Endothelial cell (in vitro differentiated cells): ENCODE results near the gene XYLT1. TPM values are rescaled to one million over a fixed set of nuclear protein-coding genes. Genes with fewer than 3 reads are reported as not detected.

Experiments used
- DNase-seq: peaks from one replicate; pipeline ENCODE4 v3.0.0; 2021; ENCODE audit warnings: low spot score
- H3K27ac Mint-ChIP-seq: one replicate; pipeline ENCODE4 v1.8.0; 2021; ENCODE audit warnings: mixed read lengths, inconsistent platforms; ENCODE audit not compliant: unreplicated experiment
- H3K27me3 Mint-ChIP-seq: one replicate; pipeline ENCODE4 v1.8.0; 2021; ENCODE audit warnings: mild to moderate bottlenecking, moderate library complexity, mixed read lengths, inconsistent platforms; ENCODE audit not compliant: unreplicated experiment
- H3K36me3 Mint-ChIP-seq: one replicate; pipeline ENCODE4 v1.8.0; 2021; ENCODE audit warnings: mild to moderate bottlenecking, low read depth, mixed read lengths, inconsistent platforms; ENCODE audit not compliant: unreplicated experiment
- H3K4me1 Mint-ChIP-seq: one replicate; pipeline ENCODE4 v1.8.0; 2021; ENCODE audit warnings: mild to moderate bottlenecking, mixed read lengths, inconsistent platforms; ENCODE audit not compliant: unreplicated experiment
- H3K4me3 Mint-ChIP-seq: one replicate; pipeline ENCODE4 v1.8.0; 2021; ENCODE audit warnings: mild to moderate bottlenecking, mixed read lengths, inconsistent platforms; ENCODE audit not compliant: unreplicated experiment
- H3K9me3 Mint-ChIP-seq: one replicate; pipeline ENCODE4 v1.8.0; 2021; ENCODE audit warnings: mixed read lengths, inconsistent platforms; ENCODE audit not compliant: unreplicated experiment
- CTCF ChIP-seq: fragments of 200-600 bp; sonication (generic); IDR thresholded peaks from one replicate; pipeline ENCODE4 v1.5.0; 2021; ENCODE audit warnings: antibody characterized with exemption; ENCODE audit not compliant: unreplicated experiment
- total RNA-seq: library from RNA; stranded (reverse); fragmentation: NEBNext Ultra II Directional; extraction: Animal tissue kit (Norgen Biotek cat#: 25700); gene quantifications from one replicate; pipeline ENCODE4 v1.2.1, GENCODE V29; 2021; ENCODE audit not compliant: unreplicated experiment

The XYLT1 gene
- total RNA-seq, 1 donor from 2014 or later, result 11.1 TPM

GRCh38 chr16:17343728-17344127 lies 127.0 kb downstream of the XYLT1 start:
- Mint-ChIP-seq H3K9me3 (no peaks in the 10 kb centered on the region), H3K4me1 (peaks cover 7% of the 10 kb centered on the region), H3K27ac (no peak overlapping the region), H3K27me3 (peaks cover 5% of the 10 kb centered on the region), H3K4me3 (peak overlapping the region; percentile 27), H3K36me3 (peaks cover 3% of the 10 kb centered on the region)
- no peak for TF ChIP-seq CTCF
- DNase-seq, result no peak

GRCh38 chr16:17343028-17343427 lies 127.7 kb downstream of the XYLT1 start:
- TF ChIP-seq CTCF, result no peak
- Mint-ChIP-seq H3K27ac (no peak overlapping the region), H3K4me1 (peaks cover 7% of the 10 kb centered on the region), H3K9me3 (no peaks in the 10 kb centered on the region), H3K4me3 (no peak overlapping the region), H3K36me3 (peaks cover 3% of the 10 kb centered on the region), H3K27me3 (peaks cover 3% of the 10 kb centered on the region)
- DNase-seq, result no peak

GRCh38 chr16:17342031-17342430 lies 128.7 kb downstream of the XYLT1 start:
- TF ChIP-seq CTCF, result no peak
- H3K9me3 Mint-ChIP-seq, result no peaks in the 10 kb centered on the region
- H3K36me3 Mint-ChIP-seq, result peaks cover 3% of the 10 kb centered on the region
- no peak overlapping the region for H3K4me3 Mint-ChIP-seq
- H3K27ac Mint-ChIP-seq, result no peak overlapping the region
- H3K4me1 Mint-ChIP-seq, result peaks cover 7% of the 10 kb centered on the region
- peaks cover 3% of the 10 kb centered on the region for H3K27me3 Mint-ChIP-seq
- no peak for DNase-seq

GRCh38 chr16:17340804-17341203 lies 130.0 kb downstream of the XYLT1 start:
- Mint-ChIP-seq H3K27me3 (peaks cover 3% of the 10 kb centered on the region), H3K4me3 (no peak overlapping the region)

More at GRCh38 chr16:17340804-17341203, 130.0 kb downstream of the XYLT1 start:
- no peaks in the 10 kb centered on the region for H3K9me3 Mint-ChIP-seq
- no peak overlapping the region for H3K27ac Mint-ChIP-seq
- peaks cover 3% of the 10 kb centered on the region for H3K36me3 Mint-ChIP-seq
- DNase-seq, result no peak
- TF ChIP-seq CTCF, result no peak
- H3K4me1 Mint-ChIP-seq, result peaks cover 7% of the 10 kb centered on the region
